Hematopoietic multipotent progenitor cell (in vitro differentiated cells): Measurements from ENCODE around the gene CTSD. TPM values are rescaled to one million over a fixed set of nuclear protein-coding genes. Genes with fewer than 3 reads are reported as not detected.
"Not testable (repeated sequence)": the region's sequence is repeated elsewhere in the genome, so short reads cannot be mapped to it uniquely, and the experiment has no call there.

Experiments used
- DNase-seq, 3 donors: peaks; one replicate each; pipeline ENCODE4 v3.0.0-alpha.2; 2011 to 2015; ENCODE audit warnings: low read depth in 2 of 3, low spot score in 2 of 3
- total RNA-seq: library from RNA; depleted of rRNA; stranded (reverse); fragments of >200 nt; gene quantifications from one replicate; pipeline ENCODE4 v1.2.3, GENCODE V29; 2012

The CTSD gene
- total RNA-seq, 1 donor, result 259 TPM

GRCh38 chr11:1770528-1770927, 6.8 kb upstream of the CTSD start:
- DNase-seq, result no peak

- no peak for DNase-seq
These were observed 6.3 kb upstream of the CTSD start for GRCh38 chr11:1770061-1770460.

- not testable (repeated sequence) for DNase-seq
These were observed 5.7 kb upstream of the CTSD start for GRCh38 chr11:1769304-1769936.

GRCh38 chr11:1768141-1768469, 4.4 kb upstream of the CTSD start:
- no peak for DNase-seq

- no peak for DNase-seq
These were observed 3.8 kb upstream of the CTSD start for GRCh38 chr11:1767399-1768140.

- no peak for DNase-seq
These were observed 3.1 kb upstream of the CTSD start for GRCh38 chr11:1766719-1767398.

GRCh38 chr11:1765871-1766718, 2.4 kb upstream of the CTSD start:
- DNase-seq, result no peak

- no peak for DNase-seq
These were observed 361 bp downstream of the CTSD start for GRCh38 chr11:1763336-1763795.

GRCh38 chr11:1762537-1763302, 1.0 kb downstream of the CTSD start:
- DNase-seq, result no peak

- no peak for DNase-seq
These were observed 1.7 kb downstream of the CTSD start for GRCh38 chr11:1761857-1762536.

GRCh38 chr11:1761110-1761856, 2.4 kb downstream of the CTSD start:
- DNase-seq, result no peak

- DNase-seq, result peak in 1 of 3 donors; percentile 46
These were observed 3.2 kb downstream of the CTSD start for GRCh38 chr11:1760351-1761109.

GRCh38 chr11:1759851-1760220, 3.9 kb downstream of the CTSD start:
- DNase-seq, result no peak

GRCh38 chr11:1759151-1759850, 4.4 kb downstream of the CTSD start:
- no peak for DNase-seq

- DNase-seq, result no peak
These were observed 5.0 kb downstream of the CTSD start for GRCh38 chr11:1758611-1759150.

- DNase-seq, result peak in 2 of 3 donors; percentile 68 to 75
These were observed 5.7 kb downstream of the CTSD start for GRCh38 chr11:1757861-1758610.
